NT2/D1 (cell line): ENCODE measurements around the gene CD276.
A peak's percentile ranks its signal among the peaks of the same experiment; 100 is the strongest.

Experiments
- DNase-seq: peaks from one replicate; pipeline ENCODE4 v3.0.0-alpha.2; 2011; ENCODE audit warnings: low read depth, low spot score
- H3K27me3 ChIP-seq: 2 replicates; pipeline ENCODE4 v1.6.0; 2011; ENCODE audit warnings: mild to moderate bottlenecking; ENCODE audit not compliant: insufficient read length, insufficient read depth
- H3K36me3 ChIP-seq: 2 replicates; pipeline ENCODE4 v1.6.1; 2011; ENCODE audit warnings: mild to moderate bottlenecking, low read length, mixed read lengths; ENCODE audit not compliant: insufficient read depth, insufficient read length
- H3K4me1 ChIP-seq: 2 replicates; pipeline ENCODE4 v1.5.1; 2011; ENCODE audit not compliant: insufficient read depth, insufficient read length
- H3K4me3 ChIP-seq: 2 replicates; pipeline ENCODE4 v1.5.1; 2011; ENCODE audit warnings: low read depth; ENCODE audit not compliant: insufficient read length
- H3K9ac ChIP-seq: 2 replicates; pipeline ENCODE4 v1.6.0; 2011; ENCODE audit warnings: low read depth; ENCODE audit not compliant: insufficient read length
- H3K9me3 ChIP-seq: 2 replicates; pipeline ENCODE4 v1.5.1; 2011; ENCODE audit warnings: mild to moderate bottlenecking, low read length; ENCODE audit not compliant: insufficient read depth
- SUZ12 ChIP-seq: IDR thresholded peaks from 2 replicates; pipeline ENCODE4 v1.6.1; 2011; ENCODE audit not compliant: insufficient read length, insufficient read depth; ENCODE audit errors: extremely low read depth
- YY1 ChIP-seq: IDR thresholded peaks from 2 replicates; pipeline ENCODE4 v1.6.1; 2011; ENCODE audit not compliant: insufficient read length, insufficient read depth
- ZNF274 ChIP-seq: IDR thresholded peaks from 2 replicates; pipeline ENCODE4 v1.6.1; 2011; ENCODE audit warnings: mild to moderate bottlenecking, low read depth, low read length

Gene CD276

DNA sequence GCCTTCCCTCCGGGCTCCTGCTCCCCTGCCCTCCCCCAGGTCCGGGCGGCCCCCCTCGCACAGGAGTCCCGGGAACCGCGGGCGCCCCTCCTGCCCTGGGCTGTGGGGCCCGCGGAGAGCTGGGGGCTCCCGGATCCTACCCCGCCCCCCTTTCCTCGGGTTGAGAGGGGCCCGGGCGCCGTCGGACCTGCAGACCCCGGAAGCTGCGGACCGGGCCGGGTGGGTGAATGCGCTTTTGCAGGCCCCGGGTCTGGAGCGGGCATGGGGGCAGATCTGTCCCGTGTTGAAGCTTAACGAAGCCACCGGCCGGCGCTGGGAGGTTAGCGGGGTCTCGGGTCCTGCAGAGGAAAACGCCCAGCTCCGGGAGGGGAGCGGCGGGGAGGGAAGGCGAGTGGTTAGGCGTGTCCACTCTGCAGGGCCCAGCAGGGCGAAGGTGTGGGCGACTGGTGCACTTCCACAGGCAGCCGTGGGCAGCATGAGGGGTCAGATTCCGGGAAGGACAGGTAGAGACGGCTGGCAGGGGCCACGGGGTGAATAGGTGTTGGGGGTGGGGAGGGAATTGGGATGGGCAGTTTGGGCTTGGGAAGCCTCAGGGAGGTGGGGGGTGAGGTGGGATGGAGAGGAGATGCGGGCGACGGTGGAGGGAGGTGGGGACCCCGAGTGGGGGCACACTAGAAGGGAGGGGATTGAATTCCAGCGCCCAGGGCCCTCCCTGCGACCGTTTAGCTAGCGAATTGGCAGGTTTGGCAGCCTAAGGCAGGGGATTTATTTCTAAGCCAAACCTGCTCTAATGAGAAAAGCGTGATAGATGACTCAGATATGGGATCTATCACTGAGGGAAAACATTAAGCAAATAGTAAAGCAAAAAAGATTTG is 635 bp downstream of the CD276 start:
- H3K9ac ChIP-seq: peak overlapping the region; percentile 89
- H3K4me1 ChIP-seq: peaks cover 16% of the 10 kb centered on the region
- DNase-seq: no peak
- H3K4me3 ChIP-seq: peak overlapping the region; percentile 84
- peaks cover 6% of the 10 kb centered on the region for H3K36me3 ChIP-seq
- H3K27me3 ChIP-seq: no peaks in the 10 kb centered on the region
- no peak for TF ChIP-seq YY1
- TF ChIP-seq SUZ12: no peak
- no peak for TF ChIP-seq ZNF274
- no peaks in the 10 kb centered on the region for H3K9me3 ChIP-seq

DNA sequence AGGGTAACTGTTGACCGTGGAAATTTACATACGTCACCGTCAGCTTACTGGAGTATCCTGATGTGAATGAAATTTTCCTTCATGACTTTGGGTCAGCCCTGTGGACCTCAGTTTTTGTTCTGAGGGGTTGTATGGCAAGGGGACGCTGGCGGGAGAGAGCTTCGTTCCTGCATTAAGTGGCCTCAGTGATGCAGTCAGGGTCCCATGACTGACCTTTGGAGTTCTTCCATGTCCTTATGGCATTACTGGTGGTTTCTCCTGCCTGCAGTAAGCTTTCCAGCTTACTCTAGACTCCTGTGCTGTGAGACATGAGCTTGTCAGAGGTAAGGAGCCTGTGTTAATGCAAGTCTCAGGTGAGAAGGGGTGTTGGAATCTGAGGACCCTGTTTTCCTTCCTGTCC is 1.8 kb downstream of the CD276 start:
- no peak overlapping the region for H3K4me3 ChIP-seq
- H3K4me1 ChIP-seq: peaks cover 16% of the 10 kb centered on the region
- H3K9me3 ChIP-seq: no peaks in the 10 kb centered on the region
- no peaks in the 10 kb centered on the region for H3K27me3 ChIP-seq
- H3K36me3 ChIP-seq: peaks cover 12% of the 10 kb centered on the region
- no peak overlapping the region for H3K9ac ChIP-seq
- no peak for TF ChIP-seq ZNF274
- TF ChIP-seq SUZ12: no peak
- TF ChIP-seq YY1: no peak
- no peak for DNase-seq

DNA sequence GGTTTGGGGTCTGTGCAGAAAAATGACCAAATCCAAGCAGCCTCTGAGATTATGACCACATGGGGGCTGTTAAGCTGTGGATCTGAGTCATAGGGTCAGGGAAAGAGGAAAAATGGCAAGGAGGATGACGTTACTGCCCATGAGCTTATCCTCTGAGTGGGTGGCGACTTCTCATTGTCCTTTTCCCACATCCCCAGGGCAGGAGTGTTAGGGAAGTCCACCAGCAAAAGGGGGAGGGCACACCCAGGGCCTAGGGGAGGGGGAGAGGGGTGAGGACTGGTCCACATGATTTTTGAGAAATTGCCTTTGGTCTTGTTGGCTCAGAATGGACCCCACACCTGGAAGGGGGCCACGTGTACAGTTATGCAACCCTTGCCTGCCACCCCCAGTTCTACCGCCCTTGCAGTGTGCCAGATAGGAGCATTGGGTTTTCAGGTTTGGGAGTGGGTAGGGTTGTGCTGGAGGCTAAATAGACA is 2.6 kb downstream of the CD276 start:
- no peaks in the 10 kb centered on the region for H3K9me3 ChIP-seq
- no peaks in the 10 kb centered on the region for H3K27me3 ChIP-seq
- peaks cover 19% of the 10 kb centered on the region for H3K4me1 ChIP-seq
- H3K9ac ChIP-seq: no peak overlapping the region
- no peak for DNase-seq
- H3K36me3 ChIP-seq: peaks cover 16% of the 10 kb centered on the region
- no peak overlapping the region for H3K4me3 ChIP-seq
- TF ChIP-seq ZNF274: no peak
- no peak for TF ChIP-seq YY1
- no peak for TF ChIP-seq SUZ12

DNA sequence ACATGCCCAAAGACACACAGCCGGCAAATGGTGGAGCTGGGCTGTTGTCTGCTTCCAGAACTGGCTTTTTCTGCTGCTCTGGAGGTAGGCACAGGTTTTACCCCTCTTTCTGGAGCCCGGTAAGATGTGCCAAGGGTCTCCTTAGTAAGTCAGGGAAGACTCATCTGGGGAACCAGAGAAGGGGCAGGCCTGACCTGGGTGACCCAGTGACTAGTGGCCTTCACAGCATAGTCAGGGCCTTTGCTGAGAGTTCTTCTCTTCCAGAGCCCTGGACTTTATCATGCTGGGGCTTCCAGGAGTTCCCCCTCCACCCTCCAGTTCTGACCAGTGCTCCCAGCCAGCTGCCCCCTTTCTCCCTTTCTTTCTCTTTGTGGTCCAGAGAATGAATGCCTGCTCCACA is 3.2 kb downstream of the CD276 start:
- Histone ChIP-seq H3K36me3 (peaks cover 19% of the 10 kb centered on the region), H3K27me3 (no peaks in the 10 kb centered on the region), H3K9me3 (no peaks in the 10 kb centered on the region), H3K4me3 (no peak overlapping the region), H3K9ac (no peak overlapping the region), H3K4me1 (peaks cover 21% of the 10 kb centered on the region)
- no peak for DNase-seq
- no peak for TF ChIP-seq ZNF274
- no peak for TF ChIP-seq SUZ12
- no peak for TF ChIP-seq YY1

- H3K4me3 ChIP-seq: no peak overlapping the region
- no peak overlapping the region for H3K9ac ChIP-seq
- peaks cover 18% of the 10 kb centered on the region for H3K4me1 ChIP-seq
- TF ChIP-seq ZNF274 (no peak), SUZ12 (no peak), YY1 (no peak)
- peaks cover 26% of the 10 kb centered on the region for H3K36me3 ChIP-seq
- DNase-seq: no peak
- no peaks in the 10 kb centered on the region for H3K27me3 ChIP-seq
- no peaks in the 10 kb centered on the region for H3K9me3 ChIP-seq
These were observed 4.3 kb downstream of the CD276 start for GRCh38 chr15:73688455-73688854.

DNA sequence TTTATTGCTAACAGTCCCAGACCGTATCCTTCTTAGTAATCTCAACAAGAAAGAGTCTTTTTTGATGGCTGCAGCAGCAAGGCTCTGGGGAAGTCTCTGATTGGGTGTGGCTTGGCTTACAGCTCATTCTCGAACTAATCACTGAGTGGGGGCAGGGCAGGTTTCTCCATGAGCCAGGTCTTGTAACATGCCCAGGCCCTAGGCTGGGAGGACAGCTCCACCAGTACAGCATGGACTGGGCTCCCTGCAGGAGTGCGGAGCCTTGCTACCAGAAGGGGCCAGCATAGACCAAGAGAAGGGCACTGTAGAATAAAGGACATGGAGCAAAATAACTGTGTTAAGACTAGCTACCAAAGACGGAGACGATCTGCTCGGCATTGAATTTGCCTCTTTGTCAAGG is 7.2 kb downstream of the CD276 start:
- Histone ChIP-seq H3K9ac (peak overlapping the region; percentile 15), H3K4me1 (peaks cover 31% of the 10 kb centered on the region), H3K36me3 (peaks cover 33% of the 10 kb centered on the region), H3K27me3 (no peaks in the 10 kb centered on the region), H3K4me3 (no peak overlapping the region), H3K9me3 (no peaks in the 10 kb centered on the region)
- TF ChIP-seq SUZ12 (no peak), YY1 (no peak), ZNF274 (no peak)
- no peak for DNase-seq

DNA sequence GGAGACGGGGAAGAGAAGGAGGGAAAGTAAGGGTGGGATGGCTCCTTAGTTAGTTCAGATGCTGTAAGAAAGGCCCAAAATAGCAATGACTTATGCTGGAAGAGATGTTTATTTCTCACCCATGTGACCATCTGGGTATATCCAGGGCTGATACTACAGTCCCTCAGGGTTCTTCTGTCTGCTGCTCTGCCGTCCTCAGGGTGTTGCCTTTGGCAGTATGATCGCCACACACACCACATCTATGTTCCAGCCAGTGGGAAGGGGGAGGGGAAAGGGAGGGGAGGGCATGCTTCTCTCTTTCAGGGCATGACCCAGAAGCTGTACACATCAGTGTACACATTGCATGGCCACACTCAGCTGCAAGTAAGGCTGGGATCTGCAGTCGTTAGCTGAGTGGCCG is 10.2 kb downstream of the CD276 start:
- H3K4me1 ChIP-seq: peaks cover 26% of the 10 kb centered on the region
- no peaks in the 10 kb centered on the region for H3K9me3 ChIP-seq
- DNase-seq: no peak
- no peak overlapping the region for H3K4me3 ChIP-seq
- no peaks in the 10 kb centered on the region for H3K27me3 ChIP-seq
- no peak for TF ChIP-seq ZNF274
- peaks cover 50% of the 10 kb centered on the region for H3K36me3 ChIP-seq
- no peak overlapping the region for H3K9ac ChIP-seq
